Measurements from ENCODE around the gene MOB1A.

Gene MOB1A

DNA sequence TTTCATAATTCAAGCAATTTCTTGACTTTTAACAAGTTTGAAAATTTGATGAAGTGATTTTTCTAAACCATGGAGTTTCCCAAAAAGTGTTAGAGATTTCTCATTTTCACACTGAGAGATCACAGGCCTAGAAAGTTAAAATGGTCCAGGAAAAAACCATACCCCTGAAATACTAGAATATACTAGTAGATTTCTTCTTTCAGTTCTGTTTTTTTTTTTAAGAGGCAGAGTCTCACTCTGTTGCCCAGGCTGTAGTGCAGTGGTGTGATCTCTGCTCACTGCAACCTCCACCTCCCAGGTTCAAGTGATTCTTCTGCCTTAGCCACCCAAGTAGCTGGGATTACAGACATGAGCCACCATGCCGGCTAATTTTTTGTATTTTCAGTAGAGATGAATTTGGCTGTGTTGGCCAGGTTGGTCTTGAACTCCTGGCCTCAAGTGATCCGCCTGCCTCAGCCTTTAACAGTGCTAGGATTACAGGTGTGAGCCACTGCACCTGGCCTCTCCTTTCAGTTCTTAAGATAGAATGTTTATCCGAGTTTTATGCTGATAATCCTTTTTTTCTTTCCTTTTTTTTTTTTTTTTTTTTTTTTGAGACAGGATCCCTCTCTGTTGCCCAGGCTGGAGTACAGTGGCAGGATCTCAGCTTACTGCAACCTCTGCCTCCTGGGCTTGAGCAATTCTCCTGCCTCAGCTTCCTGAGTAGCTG, 34.2 kb upstream of the MOB1A start:
- no peak for DNase-seq (ENCODE audit: extremely low read depth, insufficient read length)
- H3K27me3 ChIP-seq (replicated peaks; ENCODE audit: control insufficient read depth, insufficient read depth, low read length), result no peaks in the 10 kb centered on the region
- H3K4me3 ChIP-seq (replicated peaks; ENCODE audit: low read depth, low read length), result no peak overlapping the region
- TF ChIP-seq, protein P1, sequence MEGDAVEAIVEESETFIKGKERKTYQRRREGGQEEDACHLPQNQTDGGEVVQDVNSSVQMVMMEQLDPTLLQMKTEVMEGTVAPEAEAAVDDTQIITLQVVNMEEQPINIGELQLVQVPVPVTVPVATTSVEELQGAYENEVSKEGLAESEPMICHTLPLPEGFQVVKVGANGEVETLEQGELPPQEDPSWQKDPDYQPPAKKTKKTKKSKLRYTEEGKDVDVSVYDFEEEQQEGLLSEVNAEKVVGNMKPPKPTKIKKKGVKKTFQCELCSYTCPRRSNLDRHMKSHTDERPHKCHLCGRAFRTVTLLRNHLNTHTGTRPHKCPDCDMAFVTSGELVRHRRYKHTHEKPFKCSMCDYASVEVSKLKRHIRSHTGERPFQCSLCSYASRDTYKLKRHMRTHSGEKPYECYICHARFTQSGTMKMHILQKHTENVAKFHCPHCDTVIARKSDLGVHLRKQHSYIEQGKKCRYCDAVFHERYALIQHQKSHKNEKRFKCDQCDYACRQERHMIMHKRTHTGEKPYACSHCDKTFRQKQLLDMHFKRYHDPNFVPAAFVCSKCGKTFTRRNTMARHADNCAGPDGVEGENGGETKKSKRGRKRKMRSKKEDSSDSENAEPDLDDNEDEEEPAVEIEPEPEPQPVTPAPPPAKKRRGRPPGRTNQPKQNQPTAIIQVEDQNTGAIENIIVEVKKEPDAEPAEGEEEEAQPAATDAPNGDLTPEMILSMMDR (IDR thresholded peaks at IDR 0.05; ENCODE audit: insufficient read depth, low read length, poor library complexity, severe bottlenecking), result no peak
- peaks cover 21% of the 10 kb centered on the region for H3K36me3 ChIP-seq (ENCODE audit: control insufficient read depth, insufficient read depth, low read length)

DNA sequence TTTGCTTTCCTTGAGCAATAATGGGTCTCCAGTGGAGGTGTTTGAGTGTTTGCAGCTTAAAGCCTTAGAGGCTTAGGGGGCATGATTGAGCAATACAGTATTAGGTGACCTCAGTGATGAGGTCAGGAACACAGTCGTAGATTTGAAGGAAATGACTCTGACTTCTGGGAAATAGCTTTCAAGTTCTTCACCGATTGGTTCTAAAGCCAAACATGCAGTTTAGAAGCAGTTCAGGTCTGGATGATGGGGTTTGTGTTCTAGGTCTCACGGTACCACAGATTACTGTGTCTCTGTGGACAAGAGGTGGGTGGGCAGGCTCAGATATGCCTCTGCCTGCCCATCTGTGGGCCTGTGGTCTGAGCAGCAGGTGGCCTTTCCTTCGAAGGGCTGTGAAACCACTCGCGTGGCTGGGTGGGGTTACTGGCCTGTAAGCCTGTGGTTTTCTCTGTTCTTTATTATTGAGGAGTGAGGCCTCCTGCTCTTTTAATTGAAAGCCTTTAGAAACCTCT, 27.6 kb upstream of the MOB1A start:
- no peak overlapping the region for H3K4me3 ChIP-seq (replicated peaks; ENCODE audit: low read depth, low read length)
- peak; percentile 57 for DNase-seq (ENCODE audit: extremely low read depth, insufficient read length)
- TF ChIP-seq, protein P1 (IDR thresholded peaks at IDR 0.05; ENCODE audit: insufficient read depth, low read length, poor library complexity, severe bottlenecking), result no peak
- H3K27me3 ChIP-seq (replicated peaks; ENCODE audit: control insufficient read depth, insufficient read depth, low read length), result no peaks in the 10 kb centered on the region
- peaks cover 14% of the 10 kb centered on the region for H3K36me3 ChIP-seq (ENCODE audit: control insufficient read depth, insufficient read depth, low read length)

GRCh38 chr2:74205596-74205995, 26.9 kb upstream of the MOB1A start:
- H3K4me3 ChIP-seq (replicated peaks; ENCODE audit: low read depth, low read length), result no peak overlapping the region; the same call in 1 of the 2 replicates
- TF ChIP-seq, protein P1 (IDR thresholded peaks at IDR 0.05; ENCODE audit: insufficient read depth, low read length, poor library complexity, severe bottlenecking), result no peak
- no peak for DNase-seq (ENCODE audit: extremely low read depth, insufficient read length)
- no peaks in the 10 kb centered on the region for H3K27me3 ChIP-seq (replicated peaks; ENCODE audit: control insufficient read depth, insufficient read depth, low read length)
- H3K36me3 ChIP-seq (ENCODE audit: control insufficient read depth, insufficient read depth, low read length), result peaks cover 14% of the 10 kb centered on the region

DNA sequence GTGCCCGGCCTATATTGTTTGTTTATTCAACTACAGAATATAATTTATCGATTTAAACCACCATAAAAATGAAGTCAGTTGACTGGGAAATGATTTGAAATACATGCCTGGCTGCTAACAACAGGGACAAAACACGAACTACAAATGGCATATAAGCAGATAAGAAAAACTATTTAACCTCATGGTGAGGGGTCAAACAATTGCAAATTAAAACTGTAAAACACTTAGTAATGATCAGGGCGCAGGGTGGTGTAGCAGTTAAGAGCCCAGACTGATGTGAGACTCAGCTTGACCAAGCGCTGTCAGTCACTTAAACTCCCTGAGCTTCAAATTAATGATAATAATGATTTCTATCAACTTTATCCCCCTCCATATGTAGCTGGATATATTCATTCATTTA, 26.4 kb upstream of the MOB1A start:
- TF ChIP-seq, protein P1 (IDR thresholded peaks at IDR 0.05; ENCODE audit: insufficient read depth, low read length, poor library complexity, severe bottlenecking), result no peak
- Histone ChIP-seq H3K27me3 (replicated peaks; ENCODE audit: control insufficient read depth, insufficient read depth, low read length) (no peaks in the 10 kb centered on the region), H3K36me3 (ENCODE audit: control insufficient read depth, insufficient read depth, low read length) (peaks cover 14% of the 10 kb centered on the region), H3K4me3 (replicated peaks; ENCODE audit: low read depth, low read length) (no peak overlapping the region; the same call in 1 of the 2 replicates)
- DNase-seq (ENCODE audit: extremely low read depth, insufficient read length), result no peak

GRCh38 chr2:74204436-74204835, 25.8 kb upstream of the MOB1A start:
- DNase-seq (ENCODE audit: extremely low read depth, insufficient read length), result no peak
- no peak overlapping the region for H3K4me3 ChIP-seq (replicated peaks; ENCODE audit: low read depth, low read length)
- H3K27me3 ChIP-seq (replicated peaks; ENCODE audit: control insufficient read depth, insufficient read depth, low read length), result no peaks in the 10 kb centered on the region
- TF ChIP-seq, protein P1 (IDR thresholded peaks at IDR 0.05; ENCODE audit: insufficient read depth, low read length, poor library complexity, severe bottlenecking), result no peak
- H3K36me3 ChIP-seq (ENCODE audit: control insufficient read depth, insufficient read depth, low read length), result peaks cover 10% of the 10 kb centered on the region
